ENCODE data around the gene IER3.
"Not testable (repeated sequence)": the region's sequence is repeated elsewhere in the genome, so short reads cannot be mapped to it uniquely, and the experiment has no call there.

The IER3 gene

GRCh38 chr6:30747300-30747687, 2.9 kb upstream of the IER3 start:
- no peak for DNase-seq

GRCh38 chr6:30743099-30744053, 971 bp downstream of the IER3 start:
- DNase-seq, result peak; percentile 38 to 57

GRCh38 chr6:30742316-30743098, 1.8 kb downstream of the IER3 start, which contains the start of gene FLOT1:
FLOT1 (minus strand) TSS chr6:30742687; CDS start chr6:30742189, 498 bp downstream.
- peak; percentile 94 to 95 for DNase-seq

GRCh38 chr6:30741789-30742315, 2.5 kb downstream of the IER3 start:
- DNase-seq, result no peak

- no peak for DNase-seq
Observed at GRCh38 chr6:30741063-30741779, 3.1 kb downstream of the IER3 start.

GRCh38 chr6:30740540-30740870, 3.8 kb downstream of the IER3 start:
- no peak for DNase-seq

GRCh38 chr6:30738532-30738931, 5.8 kb downstream of the IER3 start:
- no peak for DNase-seq

GRCh38 chr6:30735668-30736314, 8.6 kb downstream of the IER3 start:
- no peak for DNase-seq

- DNase-seq, result no peak
Observed at GRCh38 chr6:30732237-30732943, 12.0 kb downstream of the IER3 start.

GRCh38 chr6:30730601-30731435, 13.5 kb downstream of the IER3 start:
- DNase-seq, result peak; percentile 86 to 88

- no peak for DNase-seq
Observed at GRCh38 chr6:30727920-30728553, 16.3 kb downstream of the IER3 start.

- no peak for DNase-seq
Observed at GRCh38 chr6:30726506-30727413, 17.6 kb downstream of the IER3 start.

GRCh38 chr6:30725713-30726505, 18.4 kb downstream of the IER3 start:
- no peak for DNase-seq

GRCh38 chr6:30724906-30725667, 19.3 kb downstream of the IER3 start:
- no peak for DNase-seq

- DNase-seq, result not testable (repeated sequence)
Observed at GRCh38 chr6:30723843-30724741, 20.3 kb downstream of the IER3 start.

GRCh38 chr6:30723159-30723842, 21.0 kb downstream of the IER3 start:
- not testable (repeated sequence) for DNase-seq
